ENCODE data around the gene TBR1. TPM values are rescaled to one million over a fixed set of nuclear protein-coding genes. Genes with fewer than 3 reads are reported as not detected.

Gene TBR1
- total RNA-seq, 1 donor from 2014 or later, result not detected

GRCh38 chr2:161400076-161400475 is 16.0 kb upstream of the TBR1 start:
- no peak for DNase-seq (ENCODE audit: extremely low spot score in 2 of 2)
- Histone ChIP-seq H3K27me3 (no peaks in the 10 kb centered on the region), H3K9me3 (no peaks in the 10 kb centered on the region), H3K4me3 (no peak overlapping the region), H3K4me1 (no peaks in the 10 kb centered on the region), H3K27ac (no peak overlapping the region), H3K36me3 (peaks cover 0 to 23% of the 10 kb centered on the region in 2 donors)
- no peak for TF ChIP-seq POLR2AphosphoS5 (IDR thresholded peaks at IDR 0.05; ENCODE audit: insufficient read depth in 1 of 2, low read depth in 1 of 2)
- intact Hi-C loops (cut with DNase I), result no loop called here

- TF ChIP-seq POLR2A (IDR thresholded peaks at IDR 0.05), result no peak
- no peak for TF ChIP-seq CTCF (IDR thresholded peaks at IDR 0.05)
- TF ChIP-seq POLR2AphosphoS5 (IDR thresholded peaks at IDR 0.05; ENCODE audit: insufficient read depth in 1 of 2, low read depth in 1 of 2), result no peak
- Histone ChIP-seq H3K4me1 (no peaks in the 10 kb centered on the region), H3K36me3 (peaks cover 0 to 12% of the 10 kb centered on the region in 2 donors), H3K9me3 (no peaks in the 10 kb centered on the region), H3K27ac (no peak overlapping the region), H3K27me3 (no peaks in the 10 kb centered on the region), H3K4me3 (no peak overlapping the region)
- intact Hi-C loops (cut with DNase I), result no loop called here
- DNase-seq (ENCODE audit: extremely low spot score in 2 of 2), result no peak
Observed at GRCh38 chr2:161402297-161402696, 13.8 kb upstream of the TBR1 start.

GRCh38 chr2:161406316-161406715 is 9.8 kb upstream of the TBR1 start:
- Histone ChIP-seq H3K27ac (no peak overlapping the region), H3K9me3 (no peaks in the 10 kb centered on the region), H3K4me1 (no peaks in the 10 kb centered on the region), H3K4me3 (no peak overlapping the region), H3K27me3 (no peaks in the 10 kb centered on the region), H3K36me3 (peaks cover 0 to 9% of the 10 kb centered on the region in 2 donors)
- intact Hi-C loops (cut with DNase I), result no loop called here
- DNase-seq (ENCODE audit: extremely low spot score in 2 of 2), result no peak
- no peak for TF ChIP-seq POLR2A (IDR thresholded peaks at IDR 0.05)
- TF ChIP-seq CTCF (IDR thresholded peaks at IDR 0.05), result no peak
- no peak for TF ChIP-seq POLR2AphosphoS5 (IDR thresholded peaks at IDR 0.05; ENCODE audit: insufficient read depth in 1 of 2, low read depth in 1 of 2)

GRCh38 chr2:161407597-161407996 is 8.5 kb upstream of the TBR1 start:
- no peak overlapping the region for H3K4me3 ChIP-seq
- no peak overlapping the region for H3K27ac ChIP-seq
- no peak for DNase-seq (ENCODE audit: extremely low spot score in 2 of 2)
- TF ChIP-seq POLR2AphosphoS5 (IDR thresholded peaks at IDR 0.05; ENCODE audit: insufficient read depth in 1 of 2, low read depth in 1 of 2) (no peak), POLR2A (IDR thresholded peaks at IDR 0.05) (no peak), CTCF (IDR thresholded peaks at IDR 0.05) (no peak)
- no peaks in the 10 kb centered on the region for H3K9me3 ChIP-seq
- H3K36me3 ChIP-seq, result no peaks in the 10 kb centered on the region
- H3K4me1 ChIP-seq, result no peaks in the 10 kb centered on the region
- intact Hi-C loops (cut with DNase I), result no loop called here
- no peaks in the 10 kb centered on the region for H3K27me3 ChIP-seq

GRCh38 chr2:161409308-161409907 is 6.7 kb upstream of the TBR1 start:
- intact Hi-C loops (cut with DNase I), result no loop called here
- no peak overlapping the region for H3K4me3 ChIP-seq
- no peak for TF ChIP-seq POLR2A (IDR thresholded peaks at IDR 0.05)
- no peak for TF ChIP-seq CTCF (IDR thresholded peaks at IDR 0.05)
- TF ChIP-seq POLR2AphosphoS5 (IDR thresholded peaks at IDR 0.05; ENCODE audit: insufficient read depth in 1 of 2, low read depth in 1 of 2), result no peak
- peaks cover 6% of the 10 kb centered on the region for H3K4me1 ChIP-seq
- no peak overlapping the region for H3K27ac ChIP-seq
- no peak for DNase-seq (ENCODE audit: extremely low spot score in 2 of 2)
- no peaks in the 10 kb centered on the region for H3K9me3 ChIP-seq
- no peaks in the 10 kb centered on the region for H3K36me3 ChIP-seq
- no peaks in the 10 kb centered on the region for H3K27me3 ChIP-seq

Data from vagina (tissue), 2 donors.